Dedifferentiated amniotic fluid mesenchymal stem cell (primary cell): ENCODE data around the gene FITM2.

Experiments
- DNase-seq: peaks from one replicate; pipeline ENCODE4 v3.0.0-alpha.2; 2016; ENCODE audit errors: extremely low spot score

FITM2 gene

DNA sequence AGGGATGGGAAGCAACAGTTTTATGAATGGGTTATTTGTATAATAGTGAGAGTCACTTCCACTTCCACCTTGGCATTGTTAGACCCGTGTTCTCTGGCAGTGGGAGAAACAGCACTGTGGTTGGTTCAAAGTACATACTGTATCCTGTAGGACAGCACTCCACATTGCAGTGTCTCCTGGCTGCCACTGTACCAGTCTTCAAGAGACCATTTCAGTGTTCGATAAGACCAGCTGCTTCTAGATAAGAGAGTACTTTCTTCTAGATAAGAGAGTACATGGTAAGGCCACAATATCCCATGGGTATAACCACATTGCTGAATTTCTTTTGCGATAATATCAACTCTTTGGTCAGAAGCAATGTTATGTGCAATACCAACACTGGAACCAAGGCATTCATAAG, 28.8 kb downstream of the FITM2 start:
- no peak for DNase-seq

GRCh38 chr20:44280387-44280786, 30.6 kb downstream of the FITM2 start:
- DNase-seq = no peak

DNA sequence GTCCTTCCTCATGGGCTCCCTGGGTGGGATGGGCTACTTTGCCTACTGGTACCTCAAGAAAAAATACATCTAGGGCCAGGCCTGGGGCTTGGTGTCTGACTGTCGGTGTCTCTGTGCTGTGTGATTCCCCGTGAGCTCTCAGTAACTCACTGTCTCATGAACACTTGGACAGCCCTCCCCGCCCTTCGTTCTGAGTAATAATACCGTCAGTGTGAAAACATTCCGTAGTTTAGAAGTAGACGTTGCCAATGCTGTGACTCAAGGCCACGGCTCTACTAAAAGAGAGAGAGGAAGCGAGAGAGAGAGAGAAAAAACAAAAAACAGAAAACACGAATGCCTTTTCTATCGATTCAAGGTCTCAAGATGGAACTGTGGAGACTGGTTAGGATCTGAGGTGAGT, 31.8 kb downstream of the FITM2 start:
- DNase-seq = peak; percentile 31

DNA sequence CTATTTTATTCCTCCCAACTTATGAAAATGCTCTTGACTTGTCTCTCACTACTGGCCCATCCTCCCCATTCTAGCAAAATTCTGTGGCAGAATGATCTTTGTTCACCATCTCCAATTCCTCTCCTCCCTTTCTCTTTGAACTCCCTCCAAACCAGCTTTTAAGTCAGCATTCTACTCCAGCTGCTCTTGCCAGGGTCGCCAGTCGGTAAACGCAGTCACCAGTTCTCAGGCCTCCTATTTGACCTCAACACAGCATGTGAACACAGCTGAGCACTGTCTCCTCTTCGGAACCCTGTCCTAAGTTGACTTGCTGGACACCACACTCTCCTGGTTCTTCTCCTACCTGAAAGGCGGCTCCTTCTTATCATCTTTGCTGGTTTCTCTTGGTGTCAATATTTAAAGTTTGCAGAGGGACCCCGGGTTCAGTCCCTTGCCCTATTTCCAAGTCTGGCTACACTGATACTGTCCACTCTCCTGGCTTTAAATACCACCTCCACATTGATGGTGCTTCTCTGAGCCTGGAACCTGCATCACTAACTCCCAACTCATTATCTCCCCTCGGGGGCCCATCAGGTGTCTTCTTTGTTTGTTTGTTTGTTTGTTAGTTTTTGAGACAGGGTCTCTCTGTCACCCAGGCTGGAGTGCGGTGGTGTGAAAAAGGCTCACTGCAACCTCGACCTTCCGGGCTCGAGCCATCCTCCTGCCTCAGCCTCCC, 36.5 kb downstream of the FITM2 start:
- DNase-seq = no peak

DNA sequence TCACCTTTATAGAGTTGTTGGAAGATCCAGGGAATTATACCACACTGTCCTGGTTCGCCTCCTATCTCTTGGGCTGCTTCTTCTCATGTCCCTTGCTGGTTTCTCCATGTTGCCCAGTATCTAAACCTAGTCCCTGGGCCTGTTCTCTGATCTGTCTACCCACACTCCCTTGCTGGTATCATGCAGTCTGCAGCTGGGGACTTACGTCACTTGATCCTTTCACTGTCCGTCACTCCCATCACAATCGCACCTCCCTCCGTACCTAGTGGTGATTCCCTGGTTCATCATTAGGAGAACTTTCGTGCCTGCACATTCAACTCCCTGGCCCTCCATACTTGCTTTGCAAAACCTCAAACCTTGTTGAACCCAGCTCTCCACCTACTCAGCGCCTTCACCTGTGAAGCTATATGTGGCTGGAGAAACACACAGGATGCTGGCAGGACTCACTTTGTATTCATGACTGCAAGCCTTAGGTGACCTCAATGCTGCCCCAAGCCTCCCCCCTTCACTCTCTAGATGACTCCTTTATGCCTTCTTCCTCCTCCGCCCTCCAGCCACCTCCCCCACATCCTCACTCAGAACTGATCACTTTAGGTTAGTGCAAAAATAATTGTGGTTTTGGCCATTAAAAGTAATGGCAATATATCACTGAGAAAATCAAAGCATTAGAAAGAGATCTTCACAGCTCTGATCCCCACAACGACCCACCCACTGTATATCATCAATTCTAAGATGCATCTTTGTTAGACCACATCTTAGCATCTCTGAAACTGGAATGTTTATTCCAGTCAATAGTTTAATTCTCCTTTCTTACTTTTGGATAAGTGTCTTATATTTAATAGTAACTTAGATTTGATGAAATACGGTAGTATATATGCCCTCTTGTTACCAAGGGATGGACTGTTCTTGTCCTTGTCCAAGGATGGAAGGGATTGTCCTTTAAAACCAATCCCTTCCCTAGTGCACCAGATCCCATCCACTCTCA, 37.5 kb downstream of the FITM2 start:
- DNase-seq = no peak

DNA sequence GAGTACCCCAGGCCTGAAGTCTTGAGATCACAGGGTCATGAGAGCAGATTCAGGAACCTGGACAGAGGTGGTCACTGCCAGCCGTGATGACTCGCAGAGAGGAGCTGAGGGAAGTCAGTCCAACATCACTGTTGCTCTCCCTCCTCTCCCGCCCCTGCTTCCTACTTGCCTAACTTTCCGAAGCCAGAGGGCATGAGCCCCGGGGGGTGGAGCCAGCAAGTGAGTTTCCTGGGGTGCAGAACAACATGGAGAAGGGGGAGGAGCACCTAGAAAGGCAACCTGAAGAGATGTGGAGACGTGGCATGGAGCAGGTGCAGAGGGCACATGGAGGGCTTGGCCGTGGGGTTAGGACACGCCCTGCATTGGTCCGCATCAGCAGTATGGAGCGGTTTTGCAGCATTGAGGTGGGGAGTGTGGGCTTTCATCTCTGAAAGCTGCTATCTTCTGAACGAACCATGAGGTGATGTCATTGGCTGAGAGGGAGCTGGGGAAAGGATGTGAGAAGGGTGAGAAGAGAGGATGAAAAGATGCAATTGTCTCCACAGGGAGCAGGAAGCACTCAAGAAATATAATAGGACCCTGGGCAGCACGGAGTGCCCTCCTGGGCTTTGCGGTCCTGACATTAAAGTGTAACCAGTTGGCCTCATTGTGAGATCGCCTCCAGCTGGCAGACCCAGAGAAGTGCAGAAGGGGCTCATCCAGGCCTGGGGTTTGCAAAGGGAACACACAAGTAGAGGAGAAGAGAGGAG, 38.9 kb downstream of the FITM2 start:
- DNase-seq = no peak

GRCh38 chr20:44268802-44269201, 42.2 kb downstream of the FITM2 start:
- no peak for DNase-seq

- DNase-seq = no peak
Measured at GRCh38 chr20:44264287-44264686, 46.7 kb downstream of the FITM2 start.

GRCh38 chr20:44258226-44258890, 52.6 kb downstream of the FITM2 start:
- DNase-seq = no peak

- no peak for DNase-seq
Measured at GRCh38 chr20:44256961-44257360, 54.0 kb downstream of the FITM2 start.

- DNase-seq = no peak
Measured at GRCh38 chr20:44255942-44256341, 55.1 kb downstream of the FITM2 start.

GRCh38 chr20:44254073-44254472, 56.9 kb downstream of the FITM2 start:
- no peak for DNase-seq

DNA sequence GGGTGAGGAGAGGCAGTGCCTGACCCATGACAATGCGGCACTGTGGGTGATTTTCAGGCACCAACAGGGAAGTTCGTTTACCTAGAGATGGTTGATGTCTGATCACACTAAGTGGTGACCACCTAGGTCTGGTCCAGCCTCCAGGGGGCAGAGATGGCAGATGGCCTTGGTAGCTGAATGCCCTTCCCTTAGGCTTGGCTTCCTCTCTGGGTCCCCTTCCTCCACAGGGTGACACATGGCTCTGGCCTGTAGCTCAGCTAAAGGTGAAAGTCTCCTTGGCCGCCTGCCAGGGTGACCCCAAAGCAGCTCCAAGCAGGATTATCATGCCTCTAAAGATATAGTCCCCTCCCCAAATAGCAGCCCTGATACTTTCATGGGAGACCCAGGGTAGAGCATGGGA, 57.5 kb downstream of the FITM2 start:
- no peak for DNase-seq
